Fibroblast of the aortic adventitia (primary cell): ENCODE measurements around the gene PRG3. TPM values are rescaled to one million over a fixed set of nuclear protein-coding genes. Genes with fewer than 3 reads are reported as not detected.

Experiments used
- DNase-seq: peaks from one replicate; pipeline ENCODE4 v3.0.0-alpha.2; 2010; ENCODE audit warnings: low read depth
- H3K4me3 ChIP-seq: 2 replicates; pipeline ENCODE4 v1.5.1; 2011; ENCODE audit warnings: low read depth, mild to moderate bottlenecking, control low read depth, low read length, moderate library complexity
- CTCF ChIP-seq: IDR thresholded peaks from 2 replicates; pipeline ENCODE4 v1.5.1; 2011; ENCODE audit warnings: mild to moderate bottlenecking, low read length, control low read depth, inconsistent platforms; ENCODE audit not compliant: insufficient read depth
- total RNA-seq: library from RNA; depleted of rRNA; stranded (reverse); fragments of >200 nt; gene quantifications from 2 replicates; pipeline ENCODE4 v1.2.3, GENCODE V29; 2012; ENCODE audit warnings: low replicate concordance

Gene PRG3
- total RNA-seq, 1 donor, result not detected

- no peak for DNase-seq
- H3K4me3 ChIP-seq, result no peak overlapping the region
- TF ChIP-seq CTCF, result no peak
Observed at GRCh38 chr11:57332694-57333440, 48.1 kb downstream of the PRG3 start.

- no peak overlapping the region for H3K4me3 ChIP-seq
- no peak for TF ChIP-seq CTCF
- DNase-seq, result no peak
Observed at GRCh38 chr11:57331720-57332119, 49.2 kb downstream of the PRG3 start.

- no peak for DNase-seq
- TF ChIP-seq CTCF, result no peak
- H3K4me3 ChIP-seq, result no peak overlapping the region
Observed at GRCh38 chr11:57330029-57330428, 50.9 kb downstream of the PRG3 start.

GRCh38 chr11:57327721-57328120, 53.2 kb downstream of the PRG3 start:
- no peak overlapping the region for H3K4me3 ChIP-seq
- TF ChIP-seq CTCF, result no peak
- DNase-seq, result no peak

Other genes starting within 250 kb of the PRG3 start
- not detected in 2 replicates for gene LRRC55, start 199.2 kb downstream of the PRG3 start, total RNA-seq
- not detected in 2 replicates for gene APLNR, start 143.9 kb downstream of the PRG3 start, total RNA-seq
- gene TNKS1BP1, start 56.2 kb downstream of the PRG3 start, total RNA-seq, result 70.0 and 108 TPM in 2 replicates
- 60.7 and 83.2 TPM in 2 replicates for gene SSRP1, start 45.3 kb downstream of the PRG3 start, total RNA-seq
- not detected in 2 replicates for gene P2RX3, start 42.8 kb downstream of the PRG3 start, total RNA-seq
- not detected in 2 replicates for gene PRG2, start 9.5 kb upstream of the PRG3 start, total RNA-seq
- gene SLC43A3, start 46.0 kb upstream of the PRG3 start, total RNA-seq, result 44.3 and 74.3 TPM in 2 replicates
- 0.09 and 0.90 TPM in 2 replicates for gene RTN4RL2, start 79.4 kb upstream of the PRG3 start, total RNA-seq
- gene SLC43A1, start 134.6 kb upstream of the PRG3 start, total RNA-seq, result 11.4 and 15.3 TPM in 2 replicates
- gene TIMM10, start 149.6 kb upstream of the PRG3 start, total RNA-seq, result 32.1 and 77.5 TPM in 2 replicates
- not detected in 2 replicates for gene SMTNL1, start 156.4 kb upstream of the PRG3 start, total RNA-seq
- gene UBE2L6, start 186.5 kb upstream of the PRG3 start, total RNA-seq, result 30.6 and 41.1 TPM in 2 replicates
- gene SERPING1, start 216.5 kb upstream of the PRG3 start, total RNA-seq, result 64.9 and 77.0 TPM in 2 replicates